Measurements from ENCODE around the gene HOOK2.

Gene HOOK2

DNA sequence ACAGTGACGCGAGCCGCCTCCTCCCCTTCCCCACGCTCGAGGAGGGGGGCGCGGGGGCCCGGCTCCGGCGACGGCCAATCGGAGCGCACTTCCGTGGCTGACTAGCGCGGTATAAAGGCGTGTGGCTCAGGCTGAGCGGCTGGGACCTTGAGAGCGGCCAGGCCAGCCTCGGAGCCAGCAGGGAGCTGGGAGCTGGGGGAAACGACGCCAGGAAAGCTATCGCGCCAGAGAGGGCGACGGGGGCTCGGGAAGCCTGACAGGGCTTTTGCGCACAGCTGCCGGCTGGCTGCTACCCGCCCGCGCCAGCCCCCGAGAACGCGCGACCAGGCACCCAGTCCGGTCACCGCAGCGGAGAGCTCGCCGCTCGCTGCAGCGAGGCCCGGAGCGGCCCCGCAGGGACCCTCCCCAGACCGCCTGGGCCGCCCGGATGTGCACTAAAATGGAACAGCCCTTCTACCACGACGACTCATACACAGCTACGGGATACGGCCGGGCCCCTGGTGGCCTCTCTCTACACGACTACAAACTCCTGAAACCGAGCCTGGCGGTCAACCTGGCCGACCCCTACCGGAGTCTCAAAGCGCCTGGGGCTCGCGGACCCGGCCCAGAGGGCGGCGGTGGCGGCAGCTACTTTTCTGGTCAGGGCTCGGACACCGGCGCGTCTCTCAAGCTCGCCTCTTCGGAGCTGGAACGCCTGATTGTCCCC is 16.1 kb upstream of the HOOK2 start, which contains the start of gene JUNB (continued):
- TF ChIP-seq, protein P1, sequence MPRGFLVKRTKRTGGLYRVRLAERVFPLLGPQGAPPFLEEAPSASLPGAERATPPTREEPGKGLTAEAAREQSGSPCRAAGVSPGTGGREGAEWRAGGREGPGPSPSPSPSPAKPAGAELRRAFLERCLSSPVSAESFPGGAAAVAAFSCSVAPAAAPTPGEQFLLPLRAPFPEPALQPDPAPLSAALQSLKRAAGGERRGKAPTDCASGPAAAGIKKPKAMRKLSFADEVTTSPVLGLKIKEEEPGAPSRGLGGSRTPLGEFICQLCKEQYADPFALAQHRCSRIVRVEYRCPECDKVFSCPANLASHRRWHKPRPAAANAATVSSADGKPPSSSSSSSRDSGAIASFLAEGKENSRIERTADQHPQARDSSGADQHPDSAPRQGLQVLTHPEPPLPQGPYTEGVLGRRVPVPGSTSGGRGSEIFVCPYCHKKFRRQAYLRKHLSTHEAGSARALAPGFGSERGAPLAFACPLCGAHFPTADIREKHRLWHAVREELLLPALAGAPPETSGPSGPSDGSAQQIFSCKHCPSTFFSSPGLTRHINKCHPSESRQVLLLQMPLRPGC (tag by site-specific recombination; IDR thresholded peaks at IDR 0.05), result no peak
- TF ChIP-seq OSR2 (tag by site-specific recombination; IDR thresholded peaks at IDR 0.05) (no peak), ZBTB17 (tag by site-specific recombination; IDR thresholded peaks at IDR 0.05) (peak; percentile 78), ZNF548 (tag by site-specific recombination; IDR thresholded peaks at IDR 0.05) (no peak), ZNF701 (tag by site-specific recombination; IDR thresholded peaks at IDR 0.05) (no peak), ZBTB48 (tag by site-specific recombination; IDR thresholded peaks at IDR 0.05) (peak; percentile 73), ZNF555 (tag by site-specific recombination; conservative IDR thresholded peaks at IDR 0.05) (no peak), ZNF140 (tag by site-specific recombination; IDR thresholded peaks at IDR 0.05) (no peak), GLIS2 (tag by site-specific recombination; IDR thresholded peaks at IDR 0.05) (no peak), ZNF654 (tag by site-specific recombination; IDR thresholded peaks at IDR 0.05; ENCODE audit: low read depth) (no peak), PRDM1 (tag by site-specific recombination; IDR thresholded peaks at IDR 0.05) (no peak), ZNF23 (tag by site-specific recombination; IDR thresholded peaks at IDR 0.05; ENCODE audit: borderline replicate concordance) (no peak), ZNF266 (tag by site-specific recombination; IDR thresholded peaks at IDR 0.05; ENCODE audit: low read depth) (no peak), ZNF2 (tag by site-specific recombination; IDR thresholded peaks at IDR 0.05) (peak; percentile 74; the same call in 1 of the 2 replicates), ZNF146 (tag by site-specific recombination; IDR thresholded peaks at IDR 0.05) (no peak; the same call in 1 of the 2 replicates), MZF1 (tag by site-specific recombination; IDR thresholded peaks at IDR 0.05; ENCODE audit: borderline replicate concordance) (no peak), BCL11A (tag by site-specific recombination; IDR thresholded peaks at IDR 0.05; ENCODE audit: low read depth) (no peak; the same call in 1 of the 2 replicates), ELK4 (IDR thresholded peaks at IDR 0.05; ENCODE audit: borderline replicate concordance, low read depth, low read length) (no peak), ZNF362 (tag by site-specific recombination; IDR thresholded peaks at IDR 0.05) (no peak), ZNF501 (tag by site-specific recombination; IDR thresholded peaks at IDR 0.05) (no peak; the same call in 1 of the 2 replicates), ZNF148 (tag by site-specific recombination; IDR thresholded peaks at IDR 0.05; ENCODE audit: borderline replicate concordance) (no peak; the same call in 1 of the 2 replicates), RBAK (tag by site-specific recombination; IDR thresholded peaks at IDR 0.05) (no peak), PRDM6 (tag by site-specific recombination; IDR thresholded peaks at IDR 0.05) (no peak), ZNF600 (tag by site-specific recombination; IDR thresholded peaks at IDR 0.05) (no peak; the same call in 1 of the 2 replicates), ZNF138 (tag by site-specific recombination; IDR thresholded peaks at IDR 0.05; ENCODE audit: borderline replicate concordance) (no peak)
- TF ChIP-seq, protein P2, sequence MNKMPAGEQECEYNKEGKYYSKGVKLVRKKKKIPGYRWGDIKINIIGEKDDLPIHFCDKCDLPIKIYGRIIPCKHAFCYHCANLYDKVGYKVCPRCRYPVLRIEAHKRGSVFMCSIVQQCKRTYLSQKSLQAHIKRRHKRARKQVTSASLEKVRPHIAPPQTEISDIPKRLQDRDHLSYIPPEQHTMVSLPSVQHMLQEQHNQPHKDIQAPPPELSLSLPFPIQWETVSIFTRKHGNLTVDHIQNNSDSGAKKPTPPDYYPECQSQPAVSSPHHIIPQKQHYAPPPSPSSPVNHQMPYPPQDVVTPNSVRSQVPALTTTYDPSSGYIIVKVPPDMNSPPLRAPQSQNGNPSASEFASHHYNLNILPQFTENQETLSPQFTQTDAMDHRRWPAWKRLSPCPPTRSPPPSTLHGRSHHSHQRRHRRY (tag by site-specific recombination; IDR thresholded peaks at IDR 0.05), result no peak

Data from HEK293 (cell line).